Loucy (cell line): ENCODE data around the gene KNSTRN.

Experiments
- EZH2phosphoT487 ChIP-seq: fragments of 200-600 bp; IDR thresholded peaks from 2 replicates; pipeline ENCODE4 v1.6.1; 2018; ENCODE audit warnings: antibody characterized with exemption, mild to moderate bottlenecking, moderate library complexity, borderline replicate concordance
- TF ChIP-seq, protein P1 (sequence below): fragments of 200-600 bp; sonication (generic); conservative IDR thresholded peaks from 2 replicates; pipeline ENCODE4 v1.5.1; 2014; ENCODE audit warnings: mild to moderate bottlenecking, antibody characterized with exemption, low read length

DNA sequence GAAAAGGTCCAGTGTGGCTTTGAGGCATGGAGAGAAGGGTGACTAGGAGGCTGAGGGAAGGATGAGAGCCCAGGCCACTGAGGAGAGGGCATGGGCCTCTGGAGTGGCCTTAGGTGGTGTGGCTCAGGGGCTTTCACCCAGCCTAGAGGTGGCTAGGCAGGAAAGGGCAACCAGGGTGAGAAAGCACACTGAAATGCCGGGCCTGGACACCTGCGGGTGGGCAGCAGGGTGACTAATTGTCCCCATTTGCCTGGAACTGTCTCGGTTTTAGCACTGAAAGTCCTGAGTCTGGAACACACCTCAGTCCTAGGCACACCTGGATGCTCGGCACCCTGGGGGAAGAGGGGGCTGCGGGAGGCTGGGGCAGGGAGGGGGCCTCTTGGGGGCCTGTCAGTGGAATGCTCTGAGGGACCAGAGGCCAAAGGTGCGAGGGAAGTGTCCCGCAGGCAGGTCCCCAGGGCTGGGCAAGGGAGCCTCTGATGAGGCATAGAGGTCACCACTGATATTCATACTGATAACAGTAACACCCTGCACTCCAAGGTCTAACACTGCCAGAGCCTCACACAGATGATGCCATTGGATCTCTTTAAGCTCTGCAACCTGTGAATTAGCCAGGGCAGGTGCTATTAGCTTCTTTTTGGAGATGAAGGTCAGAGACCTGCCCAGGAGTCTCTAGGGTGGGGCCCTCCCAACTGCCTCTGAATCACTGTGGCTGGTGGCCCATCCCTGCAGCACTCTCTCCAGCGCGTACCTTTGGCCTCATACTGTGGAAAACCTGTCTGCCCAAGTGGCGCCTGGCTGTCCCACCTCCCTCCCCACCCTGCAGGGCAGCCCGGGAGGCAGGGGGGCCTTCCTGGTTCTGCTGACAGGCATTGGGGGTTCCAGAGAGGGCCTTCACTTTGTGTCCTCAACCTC lies 34.7 kb upstream of the KNSTRN start:
- TF ChIP-seq, protein P1, sequence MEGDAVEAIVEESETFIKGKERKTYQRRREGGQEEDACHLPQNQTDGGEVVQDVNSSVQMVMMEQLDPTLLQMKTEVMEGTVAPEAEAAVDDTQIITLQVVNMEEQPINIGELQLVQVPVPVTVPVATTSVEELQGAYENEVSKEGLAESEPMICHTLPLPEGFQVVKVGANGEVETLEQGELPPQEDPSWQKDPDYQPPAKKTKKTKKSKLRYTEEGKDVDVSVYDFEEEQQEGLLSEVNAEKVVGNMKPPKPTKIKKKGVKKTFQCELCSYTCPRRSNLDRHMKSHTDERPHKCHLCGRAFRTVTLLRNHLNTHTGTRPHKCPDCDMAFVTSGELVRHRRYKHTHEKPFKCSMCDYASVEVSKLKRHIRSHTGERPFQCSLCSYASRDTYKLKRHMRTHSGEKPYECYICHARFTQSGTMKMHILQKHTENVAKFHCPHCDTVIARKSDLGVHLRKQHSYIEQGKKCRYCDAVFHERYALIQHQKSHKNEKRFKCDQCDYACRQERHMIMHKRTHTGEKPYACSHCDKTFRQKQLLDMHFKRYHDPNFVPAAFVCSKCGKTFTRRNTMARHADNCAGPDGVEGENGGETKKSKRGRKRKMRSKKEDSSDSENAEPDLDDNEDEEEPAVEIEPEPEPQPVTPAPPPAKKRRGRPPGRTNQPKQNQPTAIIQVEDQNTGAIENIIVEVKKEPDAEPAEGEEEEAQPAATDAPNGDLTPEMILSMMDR, result no peak
- TF ChIP-seq EZH2phosphoT487, result no peak
